ENCODE measurements around the gene MEF2C.

MEF2C gene

GRCh38 chr5:88833371-88834130, 49.4 kb downstream of the MEF2C start:
- no peak for DNase-seq (ENCODE audit: low spot score)
- no peak for TF ChIP-seq CTCF (IDR thresholded peaks at IDR 0.05; ENCODE audit: extremely low read depth, missing control alignments)

GRCh38 chr5:88831816-88832215, 51.2 kb downstream of the MEF2C start:
- no peak for TF ChIP-seq CTCF (IDR thresholded peaks at IDR 0.05; ENCODE audit: extremely low read depth, missing control alignments)
- DNase-seq (ENCODE audit: low spot score), result no peak

- DNase-seq (ENCODE audit: low spot score), result no peak
- TF ChIP-seq CTCF (IDR thresholded peaks at IDR 0.05; ENCODE audit: extremely low read depth, missing control alignments), result no peak
Measured at GRCh38 chr5:88830567-88830966, 52.4 kb downstream of the MEF2C start.

GRCh38 chr5:88829775-88830174, 53.2 kb downstream of the MEF2C start:
- no peak for TF ChIP-seq CTCF (IDR thresholded peaks at IDR 0.05; ENCODE audit: extremely low read depth, missing control alignments)

GRCh38 chr5:88829054-88829453, 53.9 kb downstream of the MEF2C start:
- DNase-seq (ENCODE audit: low spot score), result no peak
- TF ChIP-seq CTCF (IDR thresholded peaks at IDR 0.05; ENCODE audit: extremely low read depth, missing control alignments), result no peak

More at GRCh38 chr5:88829775-88830174, 53.2 kb downstream of the MEF2C start:
- no peak for DNase-seq (ENCODE audit: low spot score)

- no peak for TF ChIP-seq CTCF (IDR thresholded peaks at IDR 0.05; ENCODE audit: extremely low read depth, missing control alignments)
- DNase-seq (ENCODE audit: low spot score), result no peak
Measured at GRCh38 chr5:88827997-88828396, 55.0 kb downstream of the MEF2C start.

- no peak for TF ChIP-seq CTCF (IDR thresholded peaks at IDR 0.05; ENCODE audit: extremely low read depth, missing control alignments)
- no peak for DNase-seq (ENCODE audit: low spot score)
Measured at GRCh38 chr5:88826646-88827585, 56.1 kb downstream of the MEF2C start.
